ENCODE data around the gene MIER3. TPM values are rescaled to one million over a fixed set of nuclear protein-coding genes. Genes with fewer than 3 reads are reported as not detected.

Gene MIER3
- total RNA-seq, 1 experiment from 2014 or later = 41.4 TPM

- no peak overlapping the region for H3K4me2 ChIP-seq (ENCODE audit: low read depth, low read length, poor library complexity, severe bottlenecking)
- H4K20me1 ChIP-seq (ENCODE audit: insufficient read depth, low read depth, low read length) = no peaks in the 10 kb centered on the region
- H3K27me3 ChIP-seq (ENCODE audit: low read length) = no peaks in the 10 kb centered on the region
- no peaks in the 10 kb centered on the region for H3K9me2 ChIP-seq (replicated peaks; ENCODE audit: insufficient read depth, low read length)
- H3K9ac ChIP-seq (ENCODE audit: low read length) = no peak overlapping the region
- H3K4me3 ChIP-seq (ENCODE audit: low read length) = no peak overlapping the region
- no peak for DNase-seq
- H3K27ac ChIP-seq (ENCODE audit: low read length) = peak overlapping the region; percentile 43
- no peak overlapping the region for H2AFZ ChIP-seq (ENCODE audit: low read length)
- peaks cover 17% of the 10 kb centered on the region for H3K4me1 ChIP-seq (ENCODE audit: low read length)
- no peaks in the 10 kb centered on the region for H3K9me3 ChIP-seq (ENCODE audit: low read length)
- peaks cover 23% of the 10 kb centered on the region; the same call in 1 of the 2 replicates for H3K79me2 ChIP-seq (ENCODE audit: low read length)
- H3K36me3 ChIP-seq (ENCODE audit: insufficient read depth, low read length) = peaks cover 70% of the 10 kb centered on the region
Measured at GRCh38 chr5:56871777-56872176, 80.1 kb downstream of the MIER3 start.

Other genes starting within 250 kb of the MIER3 start
- gene MAP3K1, start 136.6 kb downstream of the MIER3 start, total RNA-seq (2014; rRNA removed; shearing (Covaris generic); ENCODE audit: low replicate concordance) = 38.0 and 68.0 TPM in 2 replicates
- gene SETD9, start 42.5 kb downstream of the MIER3 start, total RNA-seq (2014; rRNA removed; shearing (Covaris generic); ENCODE audit: low replicate concordance) = 19.2 and 28.4 TPM in 2 replicates
- 67.3 and 69.0 TPM in 2 replicates for gene GPBP1, start 221.9 kb upstream of the MIER3 start, total RNA-seq (2014; rRNA removed; shearing (Covaris generic); ENCODE audit: low replicate concordance)